Fibroblast of villous mesenchyme (primary cell): ENCODE results near the gene AUP1. TPM values are rescaled to one million over a fixed set of nuclear protein-coding genes. Genes with fewer than 3 reads are reported as not detected.

ENCODE experiments used
- DNase-seq: peaks from one replicate; pipeline ENCODE4 v3.0.0-alpha.2; 2010; ENCODE audit warnings: low read depth
- H3K4me3 ChIP-seq: 2 replicates; pipeline ENCODE4 v1.5.1; 2011; ENCODE audit warnings: low read depth, mild to moderate bottlenecking, low read length
- CTCF ChIP-seq: IDR thresholded peaks from 2 replicates; pipeline ENCODE4 v1.5.1; 2012; ENCODE audit warnings: low read depth, mild to moderate bottlenecking, low read length; ENCODE audit not compliant: insufficient read depth
- total RNA-seq: library from RNA; depleted of rRNA; stranded (reverse); fragments of >200 nt; gene quantifications from 2 replicates; pipeline ENCODE4 v1.2.3, GENCODE V29; 2012

Gene AUP1
- total RNA-seq, 1 donor, result 68.2 TPM

- no peak for TF ChIP-seq CTCF
- H3K4me3 ChIP-seq, result no peak overlapping the region
- no peak for DNase-seq
These were observed 44.4 kb upstream of the AUP1 start for GRCh38 chr2:74573747-74574562.

DNA sequence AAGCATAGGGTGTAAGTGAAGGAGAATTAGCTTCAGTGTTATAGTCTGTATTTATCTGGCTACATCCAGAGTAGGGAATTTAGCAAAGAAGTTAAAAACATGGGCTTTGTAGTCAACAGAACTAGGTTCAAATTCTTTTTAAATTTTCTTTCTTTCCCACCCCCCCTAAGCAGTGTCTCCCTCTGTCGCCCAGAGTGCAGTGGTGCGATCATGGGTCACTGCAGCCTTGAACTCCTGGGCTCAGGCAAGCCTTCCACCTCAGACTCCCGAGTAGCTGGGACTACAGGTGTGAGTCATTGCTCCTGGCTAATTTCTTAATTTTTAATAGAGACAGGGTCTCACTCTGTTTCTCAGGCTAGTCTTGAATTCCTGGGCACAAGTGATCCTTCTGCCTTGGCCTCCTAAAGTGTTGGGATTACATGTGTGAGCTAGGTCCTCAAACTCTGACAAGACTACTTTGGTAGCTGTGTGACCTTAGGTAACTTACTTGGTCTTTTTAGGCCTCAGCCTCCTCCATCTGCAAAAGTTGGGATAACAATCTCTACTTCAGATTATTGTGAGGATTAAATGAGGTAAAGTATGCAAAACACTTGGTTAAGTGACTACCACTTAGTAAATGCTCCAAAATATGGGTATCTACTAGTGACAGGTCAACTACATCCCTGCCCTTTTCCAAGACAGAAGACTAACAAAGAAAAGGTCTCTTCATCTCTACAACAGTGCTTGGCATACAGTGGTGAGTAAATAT, 42.8 kb upstream of the AUP1 start:
- no peak overlapping the region for H3K4me3 ChIP-seq
- no peak for DNase-seq
- no peak for TF ChIP-seq CTCF

GRCh38 chr2:74571058-74571457, 41.6 kb upstream of the AUP1 start:
- no peak for TF ChIP-seq CTCF

DNA sequence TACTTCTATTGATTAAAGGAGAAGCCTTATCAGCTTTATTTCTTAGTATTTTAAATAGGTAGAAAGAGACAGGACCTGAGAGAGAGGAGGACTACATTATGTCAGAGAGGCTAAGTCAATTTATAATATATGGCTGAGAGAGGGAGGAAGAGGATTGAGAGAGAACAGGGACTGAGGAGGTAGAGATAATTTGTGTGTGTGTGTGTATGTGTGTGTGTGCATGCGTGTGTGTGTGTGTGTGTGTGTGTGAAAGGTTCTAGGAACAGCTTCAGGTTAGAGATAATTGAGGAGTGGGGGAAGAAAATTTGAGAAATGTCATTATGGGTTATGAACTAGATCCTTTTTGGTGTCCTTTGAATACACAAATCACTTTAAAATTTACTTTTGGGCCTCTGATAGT, 40.2 kb upstream of the AUP1 start:
- H3K4me3 ChIP-seq, result no peak overlapping the region
- no peak for DNase-seq
- no peak for TF ChIP-seq CTCF

More at GRCh38 chr2:74571058-74571457, 41.6 kb upstream of the AUP1 start:
- no peak overlapping the region for H3K4me3 ChIP-seq
- DNase-seq, result no peak

- no peak overlapping the region for H3K4me3 ChIP-seq
- peak; percentile 73 for DNase-seq
- TF ChIP-seq CTCF, result no peak
These were observed 38.4 kb upstream of the AUP1 start for GRCh38 chr2:74567881-74568280.

DNA sequence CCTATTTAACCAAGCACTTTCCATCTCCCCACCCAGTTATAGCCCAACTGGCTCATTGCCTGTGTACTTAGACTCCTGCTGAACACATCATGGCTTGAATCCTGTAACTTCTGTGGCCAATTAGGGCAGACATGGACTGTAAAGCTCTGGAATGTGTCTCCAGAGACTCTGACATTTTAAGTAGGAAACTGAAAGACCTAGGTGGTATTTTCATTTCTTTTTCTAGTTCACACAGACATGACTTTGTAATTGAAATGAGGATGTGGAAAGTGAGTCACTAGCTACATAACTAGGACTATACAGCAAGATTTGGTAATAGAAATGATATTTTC, 37.2 kb upstream of the AUP1 start:
- no peak for TF ChIP-seq CTCF
- no peak overlapping the region for H3K4me3 ChIP-seq
- DNase-seq, result peak; percentile 85
